Ishikawa (cell line): Measurements from ENCODE around the gene PSMA1.

Experiments
- CEBPB ChIP-seq: IDR thresholded peaks from 2 replicates; pipeline ENCODE4 v1.6.1; 2012
- RAD21 ChIP-seq: IDR thresholded peaks from 2 replicates; pipeline ENCODE4 v1.6.1; 2012; ENCODE audit warnings: low read depth

- no peak for TF ChIP-seq RAD21
- TF ChIP-seq CEBPB = no peak
Measured at GRCh38 chr11:14546672-14547071, 26.5 kb upstream of the PSMA1 start.
